ENCODE data around the gene RALGAPA1.
"Not testable (repeated sequence)": the region's sequence is repeated elsewhere in the genome, so short reads cannot be mapped to it uniquely, and the experiment has no call there.

RALGAPA1 gene

DNA sequence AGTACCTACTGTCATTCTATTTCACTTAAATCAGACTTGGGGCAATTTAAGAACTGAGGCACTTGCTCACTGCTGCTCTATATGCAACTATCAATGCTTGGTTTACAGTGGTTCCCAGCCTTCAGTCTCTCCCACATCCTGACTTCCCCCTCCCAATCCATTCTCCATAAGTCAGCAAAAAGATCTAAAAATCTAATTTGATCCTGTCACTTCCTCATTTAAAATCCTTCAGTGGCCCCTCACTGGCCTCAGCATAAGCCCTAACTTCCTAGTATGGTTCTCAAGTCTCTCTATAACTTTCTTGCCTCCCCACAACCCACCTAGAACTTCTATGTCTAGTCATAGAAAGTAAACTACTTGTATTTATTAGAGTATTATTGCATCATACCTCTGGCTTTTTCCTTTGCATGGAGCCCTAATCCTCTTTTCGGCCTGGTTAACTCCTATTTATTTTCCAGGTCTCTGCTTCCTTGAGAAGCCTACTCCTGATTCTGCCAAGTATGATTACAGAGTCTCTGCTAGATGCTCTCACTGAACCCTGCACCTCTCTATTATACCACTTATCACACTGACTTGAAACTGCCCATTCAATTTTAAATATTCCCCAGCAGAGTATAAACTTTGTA is 130.6 kb downstream of the RALGAPA1 start:
- Mint-ChIP-seq H3K9me3 (ENCODE audit: low read depth) (no peaks in the 10 kb centered on the region), H3K36me3 (peaks cover 14% of the 10 kb centered on the region), H3K4me3 (no peak overlapping the region), H3K4me1 (ENCODE audit: low read depth) (no peaks in the 10 kb centered on the region), H3K27me3 (no peaks in the 10 kb centered on the region), H3K27ac (no peak overlapping the region)

DNA sequence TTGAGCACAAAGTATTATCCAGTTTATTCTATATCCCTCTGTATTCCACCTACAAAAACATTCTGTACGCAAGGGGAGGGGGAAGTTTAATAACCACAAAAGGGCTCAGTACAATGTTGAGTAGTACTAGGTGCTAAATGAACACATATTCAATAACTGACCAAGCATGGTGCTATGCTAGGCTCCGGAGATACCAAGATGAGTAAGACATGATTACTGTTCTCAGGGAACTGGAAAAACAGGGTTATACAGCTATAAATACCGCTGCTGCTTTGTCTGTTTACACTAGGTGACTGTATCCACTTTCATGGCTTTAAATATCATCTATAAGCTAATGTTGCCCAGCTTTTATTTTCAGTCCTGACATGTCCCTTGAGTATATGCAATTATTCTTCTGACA is 139.3 kb downstream of the RALGAPA1 start:
- no peaks in the 10 kb centered on the region for H3K4me1 Mint-ChIP-seq (ENCODE audit: low read depth)
- no peaks in the 10 kb centered on the region for H3K27me3 Mint-ChIP-seq
- H3K27ac Mint-ChIP-seq: no peak overlapping the region
- H3K4me3 Mint-ChIP-seq: no peak overlapping the region
- peaks cover 25% of the 10 kb centered on the region for H3K36me3 Mint-ChIP-seq
- H3K9me3 Mint-ChIP-seq (ENCODE audit: low read depth): no peaks in the 10 kb centered on the region

DNA sequence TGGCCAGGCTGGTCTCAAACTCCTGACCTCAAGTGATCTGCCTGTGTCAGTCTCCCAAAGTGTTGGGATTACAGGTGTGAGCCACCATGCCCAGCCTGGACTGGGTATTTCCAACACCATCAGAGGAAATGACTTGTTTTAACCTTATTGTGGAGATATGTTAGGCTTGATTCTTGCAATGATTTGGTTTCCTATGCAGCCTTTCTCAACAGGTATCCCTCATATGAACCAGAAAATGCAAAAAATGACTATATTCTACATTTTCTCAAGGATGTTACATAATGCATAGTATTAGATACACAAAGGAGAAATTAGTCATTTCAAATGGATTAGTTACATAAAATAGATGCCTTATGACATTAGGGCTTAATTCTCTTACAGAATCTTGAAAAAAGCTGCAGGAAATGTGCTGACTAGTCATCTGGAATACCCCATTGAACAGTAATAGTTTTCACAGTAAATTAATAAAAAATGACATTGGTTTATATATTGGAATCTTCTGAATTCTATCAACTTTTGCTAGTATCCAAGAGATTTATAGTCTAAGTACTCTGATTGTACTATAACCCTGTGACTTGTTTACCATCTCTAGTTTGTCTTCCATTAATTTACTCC is 142.6 kb downstream of the RALGAPA1 start:
- no peaks in the 10 kb centered on the region for H3K9me3 Mint-ChIP-seq (ENCODE audit: low read depth)
- H3K4me3 Mint-ChIP-seq: no peak overlapping the region
- H3K4me1 Mint-ChIP-seq (ENCODE audit: low read depth): no peaks in the 10 kb centered on the region
- peaks cover 30% of the 10 kb centered on the region for H3K36me3 Mint-ChIP-seq
- H3K27me3 Mint-ChIP-seq: no peaks in the 10 kb centered on the region
- no peak overlapping the region for H3K27ac Mint-ChIP-seq

DNA sequence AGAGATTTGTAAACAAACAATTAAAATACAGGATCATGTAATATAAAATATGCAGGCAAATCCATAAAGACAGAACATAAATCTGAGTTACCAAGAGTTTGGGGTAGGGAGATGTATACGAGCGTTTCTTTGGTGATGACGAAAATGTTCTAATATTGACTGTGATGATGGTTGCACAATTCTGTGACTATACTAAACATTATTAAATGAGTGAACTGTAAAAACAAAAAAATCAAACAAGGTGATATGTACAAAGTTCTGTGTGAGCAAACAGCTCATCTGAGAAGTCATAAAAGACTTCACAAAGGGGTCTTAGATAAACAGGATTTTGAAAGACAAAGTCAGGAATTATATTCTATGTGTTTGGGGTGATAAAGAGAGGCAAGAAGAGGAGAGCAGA is 147.2 kb downstream of the RALGAPA1 start:
- no peaks in the 10 kb centered on the region for H3K4me1 Mint-ChIP-seq (ENCODE audit: low read depth)
- H3K27ac Mint-ChIP-seq: no peak overlapping the region
- no peaks in the 10 kb centered on the region for H3K27me3 Mint-ChIP-seq
- no peak overlapping the region for H3K4me3 Mint-ChIP-seq
- H3K36me3 Mint-ChIP-seq: peaks cover 14% of the 10 kb centered on the region
- no peaks in the 10 kb centered on the region for H3K9me3 Mint-ChIP-seq (ENCODE audit: low read depth)

DNA sequence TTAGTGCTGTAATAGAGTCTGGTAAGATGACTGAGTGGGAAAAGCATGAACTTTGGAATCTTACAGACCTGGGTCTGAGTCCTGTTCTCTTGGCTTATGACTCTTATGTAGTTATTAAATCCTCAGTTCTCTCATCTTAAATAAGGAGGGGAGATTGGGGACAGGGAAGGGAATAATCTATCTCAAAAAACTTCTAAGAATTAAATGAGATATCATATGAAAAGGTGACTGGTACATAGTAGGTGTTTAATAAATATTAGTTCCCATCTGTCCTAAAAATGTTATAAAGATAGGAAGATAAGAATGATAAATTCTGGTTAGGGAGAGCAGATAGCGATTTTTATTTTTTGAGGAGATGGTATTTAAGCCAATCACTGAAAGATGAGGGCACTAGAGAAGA is 156.1 kb downstream of the RALGAPA1 start:
- no peaks in the 10 kb centered on the region for H3K27me3 Mint-ChIP-seq
- H3K27ac Mint-ChIP-seq: no peak overlapping the region
- no peaks in the 10 kb centered on the region for H3K9me3 Mint-ChIP-seq (ENCODE audit: low read depth)
- H3K36me3 Mint-ChIP-seq: peaks cover 14% of the 10 kb centered on the region
- H3K4me3 Mint-ChIP-seq: no peak overlapping the region
- H3K4me1 Mint-ChIP-seq (ENCODE audit: low read depth): no peaks in the 10 kb centered on the region

DNA sequence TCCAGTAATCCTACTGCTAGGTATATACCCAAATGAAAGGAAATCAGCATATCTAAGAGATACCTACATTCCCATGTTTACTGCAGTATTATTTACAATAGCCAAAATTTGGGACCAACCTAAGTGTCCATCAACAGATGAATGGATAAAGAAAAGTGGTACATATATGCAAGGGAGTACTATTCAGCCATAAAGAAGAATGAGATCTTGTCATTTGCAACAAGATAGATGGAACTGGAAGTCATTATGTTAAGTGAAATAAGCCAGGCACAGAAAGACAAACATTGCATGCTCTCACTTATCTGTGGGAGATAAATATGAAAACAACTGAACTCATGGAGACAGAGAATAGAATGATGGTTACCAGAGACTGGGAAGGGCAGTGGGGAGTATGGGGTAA is 165.6 kb downstream of the RALGAPA1 start:
- Mint-ChIP-seq H3K27me3 (no peaks in the 10 kb centered on the region), H3K9me3 (ENCODE audit: low read depth) (peaks cover 15% of the 10 kb centered on the region), H3K4me1 (ENCODE audit: low read depth) (no peaks in the 10 kb centered on the region), H3K36me3 (peaks cover 59% of the 10 kb centered on the region), H3K4me3 (no peak overlapping the region), H3K27ac (no peak overlapping the region)

DNA sequence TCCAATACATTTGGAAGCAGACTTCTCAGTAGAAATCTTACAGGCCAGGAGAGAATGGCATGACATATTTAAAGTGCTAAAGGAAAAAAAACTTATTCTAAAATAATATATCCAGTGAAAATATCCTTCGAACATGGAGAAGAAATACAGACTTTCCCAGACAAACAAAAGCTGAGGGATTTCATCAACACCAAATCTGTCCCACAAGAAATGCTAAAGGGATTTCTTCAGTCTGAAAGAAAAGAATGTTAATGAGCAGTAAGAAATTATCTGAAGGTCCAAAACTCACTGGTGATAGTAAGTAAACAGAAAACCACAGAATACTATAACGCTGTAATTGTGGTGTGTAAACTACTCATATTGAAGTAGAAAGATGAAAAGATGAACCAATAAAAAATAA is 171.2 kb downstream of the RALGAPA1 start:
- Mint-ChIP-seq H3K4me1 (ENCODE audit: low read depth) (no peaks in the 10 kb centered on the region), H3K36me3 (peaks cover 48% of the 10 kb centered on the region), H3K27ac (no peak overlapping the region), H3K27me3 (no peaks in the 10 kb centered on the region), H3K4me3 (no peak overlapping the region), H3K9me3 (ENCODE audit: low read depth) (peaks cover 7% of the 10 kb centered on the region)

DNA sequence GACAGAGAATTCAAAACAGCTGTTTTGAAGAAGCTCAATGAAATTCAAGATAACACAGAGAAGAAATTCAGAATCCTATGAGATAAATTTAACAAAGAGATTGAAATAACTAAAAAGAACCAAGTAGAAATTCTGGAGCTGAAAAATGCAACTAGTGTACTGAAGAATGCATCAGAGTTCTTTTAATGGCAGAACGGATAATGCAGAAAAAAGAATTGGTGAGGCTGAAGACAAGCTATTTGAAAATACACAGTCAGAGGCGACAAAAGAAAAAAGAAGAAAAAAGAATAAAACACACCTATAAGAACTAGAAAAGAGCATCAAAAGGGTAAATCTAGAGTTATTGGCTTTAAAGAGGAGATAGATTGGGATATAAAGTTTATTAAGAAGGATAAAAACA is 171.8 kb downstream of the RALGAPA1 start:
- Mint-ChIP-seq H3K27me3 (no peaks in the 10 kb centered on the region), H3K36me3 (peaks cover 43% of the 10 kb centered on the region), H3K4me3 (no peak overlapping the region), H3K4me1 (ENCODE audit: low read depth) (no peaks in the 10 kb centered on the region), H3K9me3 (ENCODE audit: low read depth) (peaks cover 4% of the 10 kb centered on the region), H3K27ac (no peak overlapping the region)

DNA sequence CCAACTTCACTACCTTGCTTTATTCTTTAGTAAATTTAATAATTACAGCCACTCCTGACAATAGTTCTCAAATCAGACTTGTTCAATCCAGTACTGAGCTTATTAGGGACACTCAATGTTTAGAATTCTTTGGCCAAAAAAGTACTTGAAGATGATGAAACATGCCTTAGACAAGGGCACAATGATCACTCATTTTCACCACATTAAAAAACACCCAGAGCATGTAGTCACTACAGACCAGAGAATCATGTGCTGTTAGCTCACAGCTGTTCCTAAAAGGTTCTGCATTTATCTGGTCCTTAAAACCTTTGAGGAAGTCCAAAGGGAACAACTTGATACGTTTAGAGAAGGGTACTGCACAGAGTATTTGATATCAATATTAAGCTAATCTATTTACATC is 176.4 kb downstream of the RALGAPA1 start:
- H3K27me3 Mint-ChIP-seq: no peaks in the 10 kb centered on the region
- H3K36me3 Mint-ChIP-seq: peaks cover 12% of the 10 kb centered on the region
- H3K27ac Mint-ChIP-seq: no peak overlapping the region
- no peaks in the 10 kb centered on the region for H3K9me3 Mint-ChIP-seq (ENCODE audit: low read depth)
- no peak overlapping the region for H3K4me3 Mint-ChIP-seq
- H3K4me1 Mint-ChIP-seq (ENCODE audit: low read depth): peaks cover 2% of the 10 kb centered on the region

DNA sequence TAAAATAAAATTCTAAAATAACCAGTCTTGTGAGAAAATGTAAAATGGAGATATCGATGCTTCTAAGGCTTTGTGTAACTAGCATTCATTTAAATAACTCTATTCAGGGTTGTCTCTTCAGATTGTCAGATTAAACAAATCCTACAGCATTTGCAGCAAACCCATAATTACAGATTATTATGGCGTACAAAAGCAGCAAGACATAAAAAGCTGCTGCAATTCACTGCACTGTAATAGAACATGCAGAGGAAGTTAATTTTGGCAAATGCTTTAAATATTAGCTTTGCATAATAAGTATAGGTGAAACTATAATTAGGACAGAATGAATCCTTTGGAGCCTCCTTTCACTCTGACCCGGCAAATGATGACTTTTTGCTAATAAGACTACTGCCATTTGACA is 176.8 kb downstream of the RALGAPA1 start:
- H3K27ac Mint-ChIP-seq: no peak overlapping the region
- no peak overlapping the region for H3K4me3 Mint-ChIP-seq
- no peaks in the 10 kb centered on the region for H3K27me3 Mint-ChIP-seq
- no peaks in the 10 kb centered on the region for H3K9me3 Mint-ChIP-seq (ENCODE audit: low read depth)
- peaks cover 2% of the 10 kb centered on the region for H3K4me1 Mint-ChIP-seq (ENCODE audit: low read depth)
- H3K36me3 Mint-ChIP-seq: peaks cover 10% of the 10 kb centered on the region

DNA sequence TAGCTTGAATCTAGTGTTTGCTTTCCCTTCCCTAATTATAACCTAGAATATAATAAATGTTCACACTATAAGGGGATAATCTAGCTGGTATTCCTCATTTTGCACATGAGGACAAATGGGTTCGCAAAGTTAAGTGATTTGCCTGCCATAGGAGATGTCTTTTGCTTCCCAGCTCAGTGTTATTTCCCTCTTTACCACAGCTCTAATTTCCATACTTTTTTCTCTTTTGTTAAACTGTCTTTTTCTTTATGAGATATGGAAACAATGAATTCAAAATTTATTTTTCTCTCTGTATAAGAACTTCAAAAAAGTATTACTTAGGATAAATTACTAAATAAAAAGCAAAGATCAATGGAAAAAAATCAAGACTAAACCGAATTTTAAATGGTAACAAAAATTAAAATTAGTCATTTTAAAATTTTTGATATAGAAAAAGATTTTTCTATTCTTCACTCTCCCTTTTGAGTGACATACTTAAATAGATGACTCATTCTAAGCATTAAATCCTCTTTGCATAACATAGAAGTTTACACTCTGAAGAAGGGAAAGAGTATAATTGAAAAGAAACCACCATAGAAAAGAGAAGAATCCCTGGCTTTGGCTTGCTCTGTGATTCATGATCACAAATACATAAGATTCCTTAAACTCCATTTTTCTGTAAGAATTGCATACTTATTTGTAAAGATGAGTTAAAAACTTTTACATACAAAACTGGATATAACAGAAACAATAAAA is 177.9 kb downstream of the RALGAPA1 start:
- no peak overlapping the region for H3K4me3 Mint-ChIP-seq
- H3K27me3 Mint-ChIP-seq: no peaks in the 10 kb centered on the region
- no peak overlapping the region for H3K27ac Mint-ChIP-seq
- peaks cover 2% of the 10 kb centered on the region for H3K4me1 Mint-ChIP-seq (ENCODE audit: low read depth)
- H3K9me3 Mint-ChIP-seq (ENCODE audit: low read depth): no peaks in the 10 kb centered on the region
- peaks cover 5% of the 10 kb centered on the region for H3K36me3 Mint-ChIP-seq

DNA sequence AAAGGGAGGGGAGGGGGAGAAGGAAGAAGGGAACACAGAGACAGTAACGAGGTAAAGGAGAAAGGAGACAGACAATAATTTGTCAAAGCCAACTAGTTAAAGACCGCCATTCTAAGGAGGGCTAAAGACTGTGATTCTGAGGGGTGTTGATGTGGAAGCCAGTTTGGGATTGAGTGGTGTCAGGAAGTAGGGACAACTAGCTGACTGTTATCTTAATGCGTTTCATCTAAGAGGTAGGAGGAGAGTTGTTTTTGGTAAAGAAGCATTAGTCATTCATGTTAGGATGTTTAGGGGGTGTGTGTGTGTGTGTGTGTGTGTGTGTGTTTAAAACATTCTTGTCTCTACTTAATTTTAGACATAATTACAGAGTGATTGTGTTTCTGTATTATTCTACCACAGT is 180.1 kb downstream of the RALGAPA1 start:
- no peak overlapping the region for H3K4me3 Mint-ChIP-seq
- no peak overlapping the region for H3K27ac Mint-ChIP-seq
- peaks cover 5% of the 10 kb centered on the region for H3K4me1 Mint-ChIP-seq (ENCODE audit: low read depth)

DNA sequence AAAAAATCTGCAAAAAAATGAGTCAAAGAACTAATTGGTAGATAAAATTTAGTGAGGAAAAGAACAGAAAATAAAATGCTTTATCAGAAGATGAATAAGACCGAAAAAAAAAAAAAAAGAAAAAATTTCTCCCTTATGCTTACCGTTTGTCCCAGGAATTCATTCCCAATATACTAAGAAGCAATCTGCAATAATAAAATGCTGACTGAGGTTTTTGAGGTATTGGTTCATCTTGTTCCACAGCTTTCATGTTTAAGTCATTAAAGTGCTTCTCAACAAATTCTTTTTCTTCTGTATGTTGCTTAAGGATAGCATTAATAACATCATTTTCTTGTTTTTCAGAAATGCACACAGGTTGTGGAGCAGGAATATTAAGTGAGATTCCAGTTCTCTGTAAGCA is 182.1 kb downstream of the RALGAPA1 start:
- not testable (repeated sequence) for H3K27ac Mint-ChIP-seq; H3K4me1 Mint-ChIP-seq (ENCODE audit: low read depth); H3K4me3 Mint-ChIP-seq; H3K9me3 Mint-ChIP-seq (ENCODE audit: low read depth); H3K27me3 Mint-ChIP-seq
- H3K36me3 Mint-ChIP-seq: peaks cover 18% of the 10 kb centered on the region

More for the DNA sequence above, 180.1 kb downstream of the RALGAPA1 start:
- Mint-ChIP-seq H3K27me3 (no peaks in the 10 kb centered on the region), H3K9me3 (ENCODE audit: low read depth) (no peaks in the 10 kb centered on the region), H3K36me3 (peaks cover 10% of the 10 kb centered on the region)

DNA sequence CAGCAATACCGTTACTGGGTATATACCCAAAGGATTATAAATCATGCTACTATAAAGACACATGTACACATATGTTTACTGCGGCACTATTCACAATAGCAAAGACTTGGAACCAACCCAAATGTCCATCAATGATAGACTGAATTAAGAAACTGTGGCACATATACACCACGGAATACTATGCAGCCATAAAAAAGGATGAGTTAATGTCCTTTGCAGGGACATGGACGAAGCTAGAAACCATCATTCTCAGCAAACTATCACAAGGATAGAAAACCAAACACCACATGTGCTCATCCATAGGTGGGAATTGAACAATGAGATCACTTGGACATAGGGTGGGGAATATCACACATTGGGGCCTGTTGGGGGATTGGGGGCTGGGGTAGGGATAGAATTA is 187.1 kb downstream of the RALGAPA1 start:
- not testable (repeated sequence) for H3K27me3 Mint-ChIP-seq; H3K27ac Mint-ChIP-seq; H3K4me3 Mint-ChIP-seq; H3K9me3 Mint-ChIP-seq (ENCODE audit: low read depth); H3K4me1 Mint-ChIP-seq (ENCODE audit: low read depth)
- H3K36me3 Mint-ChIP-seq: peaks cover 46% of the 10 kb centered on the region

DNA sequence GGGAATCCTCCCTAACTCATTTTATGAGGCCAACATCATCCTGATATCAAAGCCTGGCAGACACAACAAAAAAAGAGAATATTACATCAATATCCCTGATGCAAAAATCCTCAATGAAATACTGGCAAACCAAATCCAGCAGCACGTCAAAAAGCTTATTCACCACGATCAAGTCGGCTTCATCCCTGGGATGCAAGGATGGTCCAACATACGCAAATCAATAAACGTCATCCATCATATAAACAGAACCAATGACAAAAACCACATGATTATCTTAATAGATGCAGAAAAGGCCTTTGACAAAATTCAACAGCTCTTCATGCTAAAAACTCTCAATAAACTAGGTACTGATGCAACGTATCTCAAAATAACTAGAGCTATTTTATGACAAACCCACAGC is 189.1 kb downstream of the RALGAPA1 start:
- not testable (repeated sequence) for H3K9me3 Mint-ChIP-seq (ENCODE audit: low read depth); H3K27me3 Mint-ChIP-seq; H3K4me1 Mint-ChIP-seq (ENCODE audit: low read depth); H3K4me3 Mint-ChIP-seq; H3K27ac Mint-ChIP-seq
- H3K36me3 Mint-ChIP-seq: peaks cover 55% of the 10 kb centered on the region

DNA sequence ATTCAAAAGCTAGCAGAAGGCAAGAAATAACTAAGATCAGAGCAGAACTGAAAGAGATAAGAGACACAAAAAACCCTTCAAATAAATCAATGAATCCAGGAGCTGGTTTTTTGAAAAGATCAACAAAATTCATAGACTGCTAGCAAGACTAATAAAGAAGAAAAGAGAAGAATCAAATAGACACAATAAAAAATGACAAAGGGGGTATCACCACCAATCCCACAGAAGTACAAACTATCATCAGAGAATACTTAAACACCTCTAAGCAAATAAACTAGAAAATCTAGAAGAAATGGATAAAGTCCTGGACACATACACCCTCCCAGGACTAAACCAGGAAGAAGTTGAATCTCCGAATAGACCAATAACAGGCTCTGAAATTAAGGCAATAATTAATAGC is 189.6 kb downstream of the RALGAPA1 start:
- H3K4me3 Mint-ChIP-seq: not testable (repeated sequence)
- peaks cover 53% of the 10 kb centered on the region for H3K36me3 Mint-ChIP-seq

More for the DNA sequence above, 189.6 kb downstream of the RALGAPA1 start:
- H3K4me1 Mint-ChIP-seq (ENCODE audit: low read depth); H3K9me3 Mint-ChIP-seq (ENCODE audit: low read depth); H3K27ac Mint-ChIP-seq; H3K27me3 Mint-ChIP-seq: not testable (repeated sequence)
